Small intestine (tissue), 7 donors: Measurements from ENCODE around the gene SLC39A11. TPM values are rescaled to one million over a fixed set of nuclear protein-coding genes. Genes with fewer than 3 reads are reported as not detected.

Source experiments
- DNase-seq, 2 donors: peaks; one replicate each; pipeline versions ENCODE4 v3.0.0 to v3.0.0-alpha.2; 2013
- FAIRE-seq: peaks from 2 replicates; lab custom pipeline; 2012; peaks lifted over from hg19 to GRCh38; lab: Jason Lieb, UNC
- H3K27ac ChIP-seq, 3 donors: one replicate each; pipeline ENCODE4 v1.5.1; 2013; ENCODE audit warnings: low read length in 2 of 3, mild to moderate bottlenecking in 2 of 3, control low read depth in 1 of 3, inconsistent platforms in 1 of 3, low read depth in 1 of 3, moderate library complexity in 1 of 3
- H3K27me3 ChIP-seq, 3 donors: one replicate each; pipeline ENCODE4 v1.6.1; 2013; ENCODE audit warnings: low read length in 3 of 3, inconsistent platforms in 1 of 3; ENCODE audit not compliant: control insufficient read depth in 3 of 3, insufficient read depth in 3 of 3
- H3K36me3 ChIP-seq, 3 donors: one replicate each; pipeline ENCODE4 v1.6.1; 2013; ENCODE audit warnings: low read length in 3 of 3, inconsistent platforms in 1 of 3, low read depth in 1 of 3, mild to moderate bottlenecking in 1 of 3, moderate library complexity in 1 of 3; ENCODE audit not compliant: control insufficient read depth in 3 of 3, insufficient read depth in 2 of 3
- H3K4me1 ChIP-seq, 3 donors: one replicate each; pipeline ENCODE4 v1.6.1; 2013; ENCODE audit warnings: low read length in 2 of 3, inconsistent platforms in 1 of 3, low read depth in 1 of 3, mild to moderate bottlenecking in 1 of 3, moderate library complexity in 1 of 3; ENCODE audit not compliant: control insufficient read depth in 3 of 3, insufficient read depth in 2 of 3
- H3K4me3 ChIP-seq, 3 donors: one replicate each; pipeline ENCODE4 v1.5.1; 2013; ENCODE audit warnings: low read length in 3 of 3, control low read depth in 1 of 3, inconsistent platforms in 1 of 3, low read depth in 1 of 3, mild to moderate bottlenecking in 1 of 3, moderate library complexity in 1 of 3
- H3K9me3 ChIP-seq, 2 donors: one replicate each; pipeline ENCODE4 v1.6.1; 2013; ENCODE audit warnings: low read depth in 1 of 2, low read length in 1 of 2; ENCODE audit not compliant: control insufficient read depth in 2 of 2, insufficient read depth in 1 of 2
- WGBS, 3 donors: extraction: QIAGEN DNeasy Blood & Tissue Kit; methylation state at CpG; one replicate each; pipeline ENCODE4 v1.1.7; 2013; 5-methylcytosine and 5-hydroxymethylcytosine counted together
- polyA plus RNA-seq, 4 donors: library from polyadenylated mRNA; stranded (reverse) in 3 of 4; unstranded in 1 of 4; fragments of 200-250 nt in 3 of 4; fragments of 120-200 nt in 1 of 4; gene quantifications; one replicate each; pipeline versions ENCODE4 v1.2.1 to v1.2.3, GENCODE V29; 2013
- donor health status: healthy with polysubstance abuse.
- donor health status: control.
- donor health status: control.
- donor health status: Bipolar disorder and iron deficiency.
- donor health status: healthy.

Gene SLC39A11
- polyA plus RNA-seq, 4 donors = 2.7 to 53.7 (median 11.3) TPM

DNA sequence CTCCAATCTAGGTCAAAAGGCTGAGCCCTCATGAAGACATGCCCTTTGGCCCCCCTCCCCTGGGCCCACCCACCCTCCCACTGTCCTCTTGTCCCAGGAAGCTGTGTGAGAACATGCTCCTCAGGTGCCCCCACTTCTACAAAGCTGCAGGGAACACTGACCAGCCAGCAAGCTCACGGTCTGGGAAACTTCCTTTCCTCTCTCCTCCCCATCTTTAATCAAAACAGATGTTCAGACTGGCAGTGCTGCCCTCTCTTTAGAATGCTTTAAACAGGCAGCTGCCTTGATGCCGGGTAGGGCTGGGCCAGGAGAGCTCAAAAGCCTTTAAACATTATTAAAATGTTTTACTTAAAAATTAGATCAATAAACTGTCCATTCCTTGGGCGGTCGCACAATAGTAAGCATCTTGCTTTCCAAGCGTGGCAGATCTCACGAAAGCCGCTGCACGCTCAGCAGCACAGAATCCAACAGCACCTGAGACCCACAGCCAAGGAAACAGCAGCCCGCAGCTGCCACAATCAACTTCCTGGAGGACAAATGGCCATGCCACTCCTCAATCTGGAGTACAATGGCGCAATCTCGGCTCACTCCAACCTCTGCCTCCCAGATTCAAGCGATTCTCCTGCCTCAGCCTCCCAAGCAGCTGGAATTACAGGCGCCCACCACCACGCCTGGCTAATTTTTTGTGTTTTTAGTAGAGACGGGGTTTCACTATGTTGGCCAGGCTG, 399.2 kb downstream of the SLC39A11 start:
- FAIRE-seq = no peak
- peaks cover 0 to 19% (median 3%) of the 10 kb centered on the region in 3 donors for H3K4me1 ChIP-seq
- no peaks in the 10 kb centered on the region for H3K9me3 ChIP-seq
- no peak overlapping the region for H3K4me3 ChIP-seq
- no peak overlapping the region for H3K27ac ChIP-seq
- H3K27me3 ChIP-seq = no peaks in the 10 kb centered on the region
- peaks cover 0 to 7% (median 0%) of the 10 kb centered on the region in 3 donors for H3K36me3 ChIP-seq
- whole genome bisulfite sequencing, 3 donors = 84 to 88% (median 86%) methylated on average over 15 of the region's 15 CpGs
- DNase-seq = peak in 1 of 2 donors; percentile 31

GRCh38 chr17:72692676-72693075, 399.8 kb downstream of the SLC39A11 start:
- 66 to 91% (median 69%) methylated on average over 2 of the region's 2 CpGs for WGBS, 3 donors
- DNase-seq (no peak), FAIRE-seq (no peak)
- H3K27me3 ChIP-seq = no peaks in the 10 kb centered on the region
- no peaks in the 10 kb centered on the region for H3K9me3 ChIP-seq
- no peak overlapping the region for H3K4me3 ChIP-seq
- peaks cover 0 to 15% (median 2%) of the 10 kb centered on the region in 3 donors for H3K4me1 ChIP-seq
- peaks cover 0 to 7% (median 0%) of the 10 kb centered on the region in 3 donors for H3K36me3 ChIP-seq
- H3K27ac ChIP-seq = no peak overlapping the region

DNA sequence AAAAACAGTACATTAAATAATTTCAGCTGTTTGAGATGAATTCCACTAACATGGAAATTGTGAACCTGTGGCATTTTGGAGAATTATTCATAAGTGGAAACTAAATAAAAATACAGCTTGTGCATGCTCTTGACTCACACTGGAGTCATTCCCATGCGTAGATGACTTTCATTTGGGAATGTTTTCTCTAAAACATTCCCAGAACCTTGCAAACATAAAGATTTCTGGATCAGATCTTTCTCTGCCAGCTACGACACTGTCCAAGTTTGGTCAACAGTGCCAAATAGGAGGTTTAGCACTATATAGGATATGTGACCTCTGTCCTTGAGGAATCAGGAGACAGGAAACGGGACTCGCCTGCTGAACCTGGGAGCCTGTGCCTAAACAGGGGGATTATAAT, 400.9 kb downstream of the SLC39A11 start:
- WGBS, 3 donors = 73 to 98% (median 95%) methylated on average over 4 of the region's 4 CpGs
- peaks cover 0 to 7% (median 0%) of the 10 kb centered on the region in 3 donors for H3K36me3 ChIP-seq
- no peak for FAIRE-seq

DNA sequence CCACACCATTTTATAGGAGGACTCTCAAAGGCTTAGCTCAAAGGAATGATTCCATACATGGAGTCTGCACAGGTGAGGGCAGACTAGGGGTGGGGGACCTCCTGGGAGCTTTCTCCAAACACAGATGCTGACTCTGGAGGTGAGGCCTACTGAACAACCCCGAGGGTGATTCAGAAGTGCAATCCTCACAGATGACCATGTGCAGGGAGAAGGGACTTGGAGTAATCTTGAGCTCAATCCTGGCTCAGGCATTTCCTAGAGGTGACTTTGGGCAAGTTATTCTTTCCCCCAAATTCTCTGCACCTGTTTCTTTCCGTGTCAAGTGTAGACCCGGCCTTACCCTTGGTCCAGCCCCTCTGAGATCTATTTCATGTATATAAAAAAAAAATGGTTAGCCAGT, 401.5 kb downstream of the SLC39A11 start:
- FAIRE-seq (no peak), DNase-seq (no peak)
- no peaks in the 10 kb centered on the region for H3K9me3 ChIP-seq
- H3K27ac ChIP-seq = no peak overlapping the region
- no peak overlapping the region for H3K4me3 ChIP-seq
- no peaks in the 10 kb centered on the region for H3K27me3 ChIP-seq
- H3K4me1 ChIP-seq = peaks cover 0 to 2% (median 0%) of the 10 kb centered on the region in 3 donors
- 84 to 91% (median 89%) methylated on average over 3 of the region's 3 CpGs for WGBS, 3 donors
- peaks cover 0 to 7% (median 0%) of the 10 kb centered on the region in 3 donors for H3K36me3 ChIP-seq

More for the DNA sequence above, 400.9 kb downstream of the SLC39A11 start:
- Histone ChIP-seq H3K27me3 (no peaks in the 10 kb centered on the region), H3K4me1 (peaks cover 0 to 7% (median 0%) of the 10 kb centered on the region in 3 donors), H3K4me3 (no peak overlapping the region), H3K9me3 (no peaks in the 10 kb centered on the region), H3K27ac (no peak overlapping the region)
- DNase-seq = no peak

GRCh38 chr17:72687886-72688285, 404.6 kb downstream of the SLC39A11 start:
- WGBS, 3 donors = 73 to 77% (median 77%) methylated on average over 7 of the region's 7 CpGs
- H3K4me3 ChIP-seq = no peak overlapping the region
- no peak for FAIRE-seq
- peaks cover 0 to 4% (median 0%) of the 10 kb centered on the region in 3 donors for H3K36me3 ChIP-seq
- no peaks in the 10 kb centered on the region for H3K9me3 ChIP-seq
- H3K27ac ChIP-seq = no peak overlapping the region
- peaks cover 2 to 18% (median 3%) of the 10 kb centered on the region in 3 donors for H3K4me1 ChIP-seq
- no peak for DNase-seq
- H3K27me3 ChIP-seq = no peaks in the 10 kb centered on the region

- no peaks in the 10 kb centered on the region for H3K27me3 ChIP-seq
- no peak overlapping the region for H3K4me3 ChIP-seq
- peak overlapping the region in 1 of 3 donors; percentile 39 for H3K27ac ChIP-seq
- no peaks in the 10 kb centered on the region for H3K9me3 ChIP-seq
- 91 to 94% (median 93%) methylated on average over 11 of the region's 11 CpGs for WGBS, 3 donors
- DNase-seq = no peak
- no peak for FAIRE-seq
- H3K36me3 ChIP-seq = no peaks in the 10 kb centered on the region
- H3K4me1 ChIP-seq = peaks cover 2 to 23% (median 3%) of the 10 kb centered on the region in 3 donors
Measured at GRCh38 chr17:72684405-72685020, 408.0 kb downstream of the SLC39A11 start.

- DNase-seq (peak; percentile 21 to 86), FAIRE-seq (no peak)
- Histone ChIP-seq H3K9me3 (no peaks in the 10 kb centered on the region), H3K36me3 (no peaks in the 10 kb centered on the region), H3K4me1 (peaks cover 2 to 23% (median 3%) of the 10 kb centered on the region in 3 donors), H3K4me3 (no peak overlapping the region), H3K27ac (peak overlapping the region in 1 of 3 donors; percentile 39), H3K27me3 (no peaks in the 10 kb centered on the region)
- WGBS, 3 donors = 32 to 55% (median 48%) methylated on average over 10 of the region's 10 CpGs
Measured at GRCh38 chr17:72683506-72684404, 408.7 kb downstream of the SLC39A11 start.

DNA sequence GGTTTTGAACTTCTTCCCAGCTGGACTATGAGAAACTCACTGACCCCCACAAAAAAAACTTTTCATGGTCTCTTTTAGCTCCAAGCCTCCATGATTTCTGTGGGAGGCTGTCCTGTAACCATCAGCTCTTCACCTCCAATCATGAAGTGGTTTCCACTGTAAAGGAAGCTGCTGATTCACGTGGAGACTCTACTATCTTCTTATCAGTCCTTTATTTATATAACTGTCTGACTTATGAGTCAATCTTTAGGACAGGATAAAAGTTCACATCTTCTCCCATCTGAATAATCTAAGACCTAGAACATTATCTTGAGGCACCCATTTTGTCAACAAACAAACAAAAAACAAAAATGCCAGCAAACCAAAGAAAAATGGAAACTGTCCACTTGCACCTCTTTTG, 409.9 kb downstream of the SLC39A11 start:
- no peak for FAIRE-seq
- Histone ChIP-seq H3K9me3 (no peaks in the 10 kb centered on the region), H3K4me3 (no peak overlapping the region), H3K4me1 (peaks cover 2 to 23% (median 3%) of the 10 kb centered on the region in 3 donors), H3K27me3 (no peaks in the 10 kb centered on the region), H3K27ac (no peak overlapping the region), H3K36me3 (no peaks in the 10 kb centered on the region)
- WGBS, 3 donors = 11 to 34% (median 23%) methylated on average over 1 of the region's 1 CpG
- peak; percentile 31 to 40 for DNase-seq
